Measurements from ENCODE around the gene RAB3D.

- TF ChIP-seq TAF1 (IDR thresholded peaks at IDR 0.05; ENCODE audit: low read depth, low read length) (no peak), POLR2AphosphoS5 (IDR thresholded peaks at IDR 0.05; ENCODE audit: low read depth, low read length) (no peak), POLR2A (IDR thresholded peaks at IDR 0.05; ENCODE audit: low read depth, low read length) (no peak), PAX5 (IDR thresholded peaks at IDR 0.05; ENCODE audit: insufficient read depth, low read length, severe bottlenecking) (no peak)
Observed at GRCh38 chr19:11330127-11330526, 9.3 kb downstream of the RAB3D start.
